AG04450 (cell line): ENCODE data around the gene ZCWPW2. TPM values are rescaled to one million over a fixed set of nuclear protein-coding genes. Genes with fewer than 3 reads are reported as not detected.

Source experiments
- CTCF ChIA-PET: fragments of 300-600, 350-600 bp; formaldehyde crosslinking; extraction: SDS; loops from one replicate; lab custom pipeline; 2022; ENCODE audit warnings: antibody characterized with exemption, inconsistent platforms; lab: Charles Lee
- POLR2A ChIA-PET: fragments of 350-600 bp; formaldehyde crosslinking; extraction: SDS; loops from one replicate; lab custom pipeline; 2021; ENCODE audit warnings: antibody characterized with exemption, inconsistent platforms; lab: Yijun Ruan, JAX
- DNase-seq: peaks from one replicate; pipeline ENCODE4 v3.0.0-alpha.2; 2011; ENCODE audit warnings: low read depth, low spot score
- H3K27ac ChIP-seq: one replicate; pipeline ENCODE4 v1.5.1; 2012; ENCODE audit warnings: low read depth, low read length, control low read depth
- H3K27me3 ChIP-seq: one replicate; pipeline ENCODE4 v1.6.0; 2012; ENCODE audit warnings: low read length; ENCODE audit not compliant: control insufficient read depth, insufficient read depth
- H3K4me3 ChIP-seq: 2 replicates; pipeline ENCODE4 v1.5.1; 2011; ENCODE audit warnings: mild to moderate bottlenecking, low read depth, low read length, control low read depth
- H3K9me3 ChIP-seq: 2 replicates; pipeline ENCODE4 v1.5.1; 2012; ENCODE audit warnings: low read length; ENCODE audit not compliant: control insufficient read depth, insufficient read depth
- polyA plus RNA-seq: library from polyadenylated mRNA; depleted of rRNA; stranded (reverse); fragments of >200 nt; gene quantifications from 2 replicates; pipeline ENCODE4 v1.2.3, GENCODE V29; 2011
- TF ChIP-seq, protein P1 (sequence below): IDR thresholded peaks from 2 replicates; pipeline ENCODE4 v1.5.1; 2011; ENCODE audit warnings: low read depth, low read length, control low read depth, inconsistent platforms

The ZCWPW2 gene
- polyA plus RNA-seq, 1 experiment: 0.76 TPM

- H3K9me3 ChIP-seq: no peaks in the 10 kb centered on the region
- TF ChIP-seq, protein P1, sequence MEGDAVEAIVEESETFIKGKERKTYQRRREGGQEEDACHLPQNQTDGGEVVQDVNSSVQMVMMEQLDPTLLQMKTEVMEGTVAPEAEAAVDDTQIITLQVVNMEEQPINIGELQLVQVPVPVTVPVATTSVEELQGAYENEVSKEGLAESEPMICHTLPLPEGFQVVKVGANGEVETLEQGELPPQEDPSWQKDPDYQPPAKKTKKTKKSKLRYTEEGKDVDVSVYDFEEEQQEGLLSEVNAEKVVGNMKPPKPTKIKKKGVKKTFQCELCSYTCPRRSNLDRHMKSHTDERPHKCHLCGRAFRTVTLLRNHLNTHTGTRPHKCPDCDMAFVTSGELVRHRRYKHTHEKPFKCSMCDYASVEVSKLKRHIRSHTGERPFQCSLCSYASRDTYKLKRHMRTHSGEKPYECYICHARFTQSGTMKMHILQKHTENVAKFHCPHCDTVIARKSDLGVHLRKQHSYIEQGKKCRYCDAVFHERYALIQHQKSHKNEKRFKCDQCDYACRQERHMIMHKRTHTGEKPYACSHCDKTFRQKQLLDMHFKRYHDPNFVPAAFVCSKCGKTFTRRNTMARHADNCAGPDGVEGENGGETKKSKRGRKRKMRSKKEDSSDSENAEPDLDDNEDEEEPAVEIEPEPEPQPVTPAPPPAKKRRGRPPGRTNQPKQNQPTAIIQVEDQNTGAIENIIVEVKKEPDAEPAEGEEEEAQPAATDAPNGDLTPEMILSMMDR: peak; percentile 70
- ChIA-PET POLR2A (no interaction called here), CTCF (interaction anchor here (0.6 to 2.1 kb wide), 8 partner anchors 11 to 1099 kb away, joined by 3 to 8 read pairs (median 4); no protein-coding TSS in a partner anchor)
- DNase-seq: peak; percentile 11
- no peak overlapping the region for H3K27ac ChIP-seq
- no peaks in the 10 kb centered on the region for H3K27me3 ChIP-seq
- H3K4me3 ChIP-seq: no peak overlapping the region
These were observed 127.7 kb downstream of the ZCWPW2 start for GRCh38 chr3:28476194-28476593.

- Histone ChIP-seq H3K27me3 (no peaks in the 10 kb centered on the region), H3K4me3 (no peak overlapping the region), H3K9me3 (no peaks in the 10 kb centered on the region), H3K27ac (no peak overlapping the region)
- DNase-seq: no peak
- CTCF ChIA-PET: interaction anchor here (0.6 to 2.1 kb wide), 8 partner anchors 12 to 1098 kb away, joined by 3 to 8 read pairs (median 4); no protein-coding TSS in a partner anchor
- TF ChIP-seq, protein P1: no peak
- POLR2A ChIA-PET: no interaction called here
These were observed 128.2 kb downstream of the ZCWPW2 start for GRCh38 chr3:28476764-28477163.

GRCh38 chr3:28485164-28485563, 136.6 kb downstream of the ZCWPW2 start:
- H3K27me3 ChIP-seq: no peaks in the 10 kb centered on the region
- no peak overlapping the region for H3K27ac ChIP-seq
- ChIA-PET POLR2A (no interaction called here), CTCF (no interaction called here)
- no peak for DNase-seq
- no peak overlapping the region for H3K4me3 ChIP-seq
- no peaks in the 10 kb centered on the region for H3K9me3 ChIP-seq
- TF ChIP-seq, protein P1: no peak

DNA sequence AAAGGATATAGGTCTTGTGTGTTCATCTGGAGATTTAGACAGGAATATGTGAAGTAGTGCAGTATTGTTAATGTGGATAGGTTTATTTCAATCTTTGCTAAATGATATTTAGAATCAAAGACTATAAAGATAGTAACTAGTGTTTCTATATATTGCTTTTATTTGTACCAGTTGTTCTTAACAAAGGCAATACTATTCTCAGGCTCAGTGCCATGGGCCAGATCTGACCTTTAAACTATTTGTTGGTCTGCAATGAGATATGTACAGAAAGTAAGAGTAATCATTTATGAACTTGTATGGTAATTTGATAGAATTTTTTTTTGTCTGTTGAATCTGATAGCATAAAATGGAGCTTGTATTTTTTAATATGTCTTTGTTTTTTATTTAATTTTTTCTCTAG, 146.8 kb downstream of the ZCWPW2 start:
- no peak for DNase-seq
- Histone ChIP-seq H3K9me3 (no peaks in the 10 kb centered on the region), H3K4me3 (no peak overlapping the region), H3K27me3 (no peaks in the 10 kb centered on the region), H3K27ac (no peak overlapping the region)
- CTCF ChIA-PET: no interaction called here
- TF ChIP-seq, protein P1: no peak
- POLR2A ChIA-PET: no interaction called here

GRCh38 chr3:28502397-28502937, 153.9 kb downstream of the ZCWPW2 start:
- Histone ChIP-seq H3K4me3 (no peak overlapping the region), H3K27me3 (no peaks in the 10 kb centered on the region), H3K27ac (no peak overlapping the region), H3K9me3 (no peaks in the 10 kb centered on the region)
- POLR2A ChIA-PET: no interaction called here
- CTCF ChIA-PET: no interaction called here
- no peak for DNase-seq
- TF ChIP-seq, protein P1: no peak
